Activated CD8-positive, alpha-beta T cell treated with anti-CD3 and anti-CD28 coated beads for 36 hours (primary cell): ENCODE data around the gene NMT2. TPM values are rescaled to one million over a fixed set of nuclear protein-coding genes. Genes with fewer than 3 reads are reported as not detected.

Experiments
- ATAC-seq: fragments of 200-7000 bp; cut with Tn5 transposase; one replicate; pipeline ENCODE4 v1.10.0; 2021; ENCODE audit warnings: mild to moderate bottlenecking, moderate library complexity
- CTCF ChIA-PET: fragments of 350-600 bp; sonication (Branson Sonifier 250); formaldehyde crosslinking; loops from one replicate; lab custom pipeline; 2021; ENCODE audit warnings: antibody characterized with exemption; lab: Charles Lee
- POLR2A ChIA-PET: fragments of 350-600 bp; sonication (Branson Sonifier 250); formaldehyde crosslinking; loops from one replicate; lab custom pipeline; 2021; ENCODE audit warnings: antibody characterized with exemption; lab: Charles Lee
- DNase-seq: peaks from one replicate; pipeline ENCODE4 v3.0.0-alpha.2; 2020
- H3K27ac Mint-ChIP-seq: one replicate; pipeline ENCODE4 v1.8.0; 2021; ENCODE audit warnings: mild to moderate bottlenecking, mixed read lengths
- H3K27me3 Mint-ChIP-seq: one replicate; pipeline ENCODE4 v1.8.0; 2021; ENCODE audit warnings: mixed read lengths
- H3K36me3 Mint-ChIP-seq: one replicate; pipeline ENCODE4 v1.8.0; 2021; ENCODE audit warnings: low read depth, mixed read lengths
- H3K4me1 Mint-ChIP-seq: one replicate; pipeline ENCODE4 v1.8.0; 2021; ENCODE audit warnings: low read depth, mixed read lengths
- H3K4me3 Mint-ChIP-seq: one replicate; pipeline ENCODE4 v1.8.0; 2021; ENCODE audit warnings: mild to moderate bottlenecking, moderate library complexity, mixed read lengths
- H3K9me3 Mint-ChIP-seq: one replicate; pipeline ENCODE4 v1.8.0; 2021; ENCODE audit warnings: mixed read lengths
- intact Hi-C: fragments of 100-400 bp; cut with micrococcal nuclease; formaldehyde crosslinking; loops from one replicate; pipeline ENCODE4 v1.10.0; 2022
- total RNA-seq, 2 experiments: library from RNA; stranded (reverse); gene quantifications; one replicate each; pipeline ENCODE4 v1.2.3, GENCODE V29; 2021
- TF ChIP-seq, protein P1 (sequence below): fragments of 200-600 bp; IDR thresholded peaks from one replicate; pipeline ENCODE4 v1.8.0; 2022; ENCODE audit warnings: antibody characterized with exemption, mild to moderate bottlenecking

The NMT2 gene
- total RNA-seq, 2 experiments from 2014 or later, result 15.9 to 16.2 TPM

DNA sequence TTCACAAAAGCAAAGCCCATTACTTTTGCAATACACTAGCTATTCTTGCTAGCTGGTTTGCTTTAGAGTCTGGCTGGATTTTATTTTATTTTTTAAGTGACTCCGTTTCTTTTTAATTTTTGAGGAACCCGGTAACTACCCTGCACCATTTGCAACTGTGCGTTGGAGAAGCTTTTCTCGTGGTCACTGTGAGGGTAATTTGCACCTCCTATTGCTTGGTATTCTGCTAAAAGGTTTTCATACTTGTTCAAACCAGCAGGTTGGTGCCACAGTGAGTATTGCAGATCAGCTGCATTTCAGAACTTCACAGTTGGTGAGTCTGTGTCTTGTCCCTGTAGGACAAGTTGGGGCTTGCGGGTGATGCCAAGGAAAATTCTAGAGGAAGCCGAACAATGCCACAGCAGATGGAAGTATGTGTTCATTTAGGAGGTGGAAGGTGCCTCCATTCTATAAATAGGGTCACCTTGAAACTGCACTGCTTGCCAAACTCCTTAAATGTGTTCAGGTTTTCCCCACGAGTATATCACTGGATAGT lies 3.9 kb upstream of the NMT2 start:
- Mint-ChIP-seq H3K27me3 (no peaks in the 10 kb centered on the region), H3K4me3 (no peak overlapping the region), H3K27ac (no peak overlapping the region), H3K4me1 (peaks cover 27% of the 10 kb centered on the region), H3K36me3 (no peaks in the 10 kb centered on the region), H3K9me3 (no peaks in the 10 kb centered on the region)
- no peak for DNase-seq
- TF ChIP-seq, protein P1, sequence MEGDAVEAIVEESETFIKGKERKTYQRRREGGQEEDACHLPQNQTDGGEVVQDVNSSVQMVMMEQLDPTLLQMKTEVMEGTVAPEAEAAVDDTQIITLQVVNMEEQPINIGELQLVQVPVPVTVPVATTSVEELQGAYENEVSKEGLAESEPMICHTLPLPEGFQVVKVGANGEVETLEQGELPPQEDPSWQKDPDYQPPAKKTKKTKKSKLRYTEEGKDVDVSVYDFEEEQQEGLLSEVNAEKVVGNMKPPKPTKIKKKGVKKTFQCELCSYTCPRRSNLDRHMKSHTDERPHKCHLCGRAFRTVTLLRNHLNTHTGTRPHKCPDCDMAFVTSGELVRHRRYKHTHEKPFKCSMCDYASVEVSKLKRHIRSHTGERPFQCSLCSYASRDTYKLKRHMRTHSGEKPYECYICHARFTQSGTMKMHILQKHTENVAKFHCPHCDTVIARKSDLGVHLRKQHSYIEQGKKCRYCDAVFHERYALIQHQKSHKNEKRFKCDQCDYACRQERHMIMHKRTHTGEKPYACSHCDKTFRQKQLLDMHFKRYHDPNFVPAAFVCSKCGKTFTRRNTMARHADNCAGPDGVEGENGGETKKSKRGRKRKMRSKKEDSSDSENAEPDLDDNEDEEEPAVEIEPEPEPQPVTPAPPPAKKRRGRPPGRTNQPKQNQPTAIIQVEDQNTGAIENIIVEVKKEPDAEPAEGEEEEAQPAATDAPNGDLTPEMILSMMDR, result no peak
- intact Hi-C loops, result loop anchor here (5.0 kb wide), 1 partner anchor 35 kb away; no protein-coding TSS in a partner anchor
- ChIA-PET CTCF (interaction anchor here (0.7 to 1.4 kb wide), 3 partner anchors 37 to 198 kb away, joined by 3 read pairs; partner anchors contain the start of gene FAM171A1), POLR2A (interaction anchor here (0.8 kb wide), 1 partner anchor 9 kb away, joined by 3 read pairs; no protein-coding TSS in a partner anchor)
- no peak for ATAC-seq

DNA sequence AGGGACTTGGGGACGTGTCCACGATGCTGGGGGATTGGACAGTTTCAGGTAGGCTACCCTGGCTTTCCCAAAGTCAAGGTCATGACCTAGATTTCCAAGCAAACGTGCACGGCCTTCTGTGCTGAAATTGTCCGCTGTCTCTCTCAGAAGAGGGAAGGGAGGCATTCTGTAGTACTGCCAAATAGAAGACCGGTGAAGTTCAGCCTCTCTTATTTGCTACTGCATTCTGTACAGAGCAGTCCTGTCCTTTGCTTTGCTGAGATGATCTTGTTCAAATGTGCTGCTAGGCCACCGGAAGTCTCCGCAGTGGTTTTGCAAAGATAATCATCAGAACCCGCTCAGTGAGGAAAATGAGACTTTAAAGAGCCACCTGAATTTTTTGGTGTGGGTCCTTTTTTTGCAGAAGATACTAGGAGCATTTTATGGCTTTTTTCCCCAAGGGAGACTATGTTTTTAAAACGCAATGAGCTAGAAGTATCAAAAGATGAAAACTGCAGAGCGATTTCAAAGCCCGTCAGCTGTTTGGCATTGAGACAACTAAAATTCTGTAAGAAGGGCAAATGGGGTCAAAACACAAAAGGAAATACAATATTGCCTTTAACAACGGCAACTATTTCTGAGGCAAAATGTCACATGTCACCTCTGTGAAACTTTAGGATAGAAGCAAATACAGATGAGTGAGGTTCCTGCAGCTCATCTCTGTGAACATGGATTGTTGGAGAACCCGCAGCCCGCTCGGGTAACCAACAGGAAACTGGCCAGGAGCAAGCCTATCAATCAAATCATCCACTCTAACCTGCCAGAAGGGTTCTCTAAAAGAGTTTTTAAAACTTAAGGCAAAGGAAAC lies 1.3 kb upstream of the NMT2 start:
- CTCF ChIA-PET, result interaction anchor here (1.1 kb wide), 2 partner anchors 20 to 64 kb away, joined by 3 read pairs; no protein-coding TSS in a partner anchor
- no peaks in the 10 kb centered on the region for H3K36me3 Mint-ChIP-seq
- TF ChIP-seq, protein P1, result no peak
- H3K9me3 Mint-ChIP-seq, result no peaks in the 10 kb centered on the region
- POLR2A ChIA-PET, result interaction anchor here (0.7 to 1.4 kb wide), 5 partner anchors 9 to 72 kb away, joined by 3 to 4 read pairs (median 3); partner anchors contain the start of gene RPP38
- H3K27me3 Mint-ChIP-seq, result no peaks in the 10 kb centered on the region
- peak; percentile 73 for DNase-seq
- intact Hi-C loops, result loop anchor here (5.0 kb wide), 1 partner anchor 38 kb away; no protein-coding TSS in a partner anchor
- peak overlapping the region; percentile 77 for H3K27ac Mint-ChIP-seq
- peak overlapping the region; percentile 57 for H3K4me3 Mint-ChIP-seq
- H3K4me1 Mint-ChIP-seq, result peaks cover 38% of the 10 kb centered on the region
- ATAC-seq, result peak; percentile 7

DNA sequence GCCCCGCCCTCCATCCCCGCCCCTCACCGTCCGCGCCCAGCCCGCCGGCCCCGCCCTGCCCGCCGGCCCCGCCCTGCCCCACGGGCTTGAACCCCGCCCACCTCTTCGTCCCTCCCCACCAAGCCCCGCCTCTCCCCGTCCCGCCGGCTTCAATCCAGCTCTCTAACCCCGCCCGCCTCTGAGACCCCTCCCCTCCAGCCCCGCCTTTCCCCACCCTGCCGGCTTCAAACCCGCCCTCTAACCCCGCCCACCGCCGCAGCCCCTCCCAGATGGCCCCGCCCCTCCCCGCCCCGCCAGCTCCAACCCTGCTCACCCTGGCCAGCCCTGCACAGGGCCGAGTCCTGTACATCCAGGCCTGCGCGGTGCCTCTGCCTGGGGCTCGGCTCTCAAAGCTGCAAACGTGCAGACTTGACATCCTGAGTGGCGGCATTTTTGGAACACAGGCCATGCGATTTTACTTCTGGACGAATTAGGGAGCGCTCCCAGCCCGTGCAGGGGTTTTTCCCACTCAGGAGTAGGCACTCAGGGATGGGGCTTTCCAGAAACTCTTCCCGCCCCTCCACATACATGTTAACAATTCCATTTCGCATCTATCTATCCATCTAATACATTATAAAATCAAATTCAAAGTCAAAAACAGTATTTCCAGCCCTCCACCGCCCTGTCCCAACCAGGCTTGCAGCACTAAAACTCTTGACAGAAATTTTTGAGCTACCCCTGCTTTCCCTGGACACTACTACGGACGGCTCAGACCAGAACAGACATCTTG lies 477 bp upstream of the NMT2 start:
- Mint-ChIP-seq H3K4me1 (peaks cover 43% of the 10 kb centered on the region), H3K9me3 (no peaks in the 10 kb centered on the region), H3K4me3 (peak overlapping the region; percentile 57), H3K27ac (peak overlapping the region; percentile 77), H3K27me3 (no peaks in the 10 kb centered on the region), H3K36me3 (peaks cover 4% of the 10 kb centered on the region)
- DNase-seq, result peak; percentile 98
- peak; percentile 90 for ATAC-seq
- TF ChIP-seq, protein P1, result no peak
- CTCF ChIA-PET, result interaction anchor here (0.6 to 2.5 kb wide), 5 partner anchors 21 to 64 kb away, joined by 3 to 11 read pairs (median 3); no protein-coding TSS in a partner anchor
- POLR2A ChIA-PET, result interaction anchor here (0.7 to 1.4 kb wide), 3 partner anchors 12 to 72 kb away, joined by 3 to 4 read pairs (median 3); partner anchors contain the start of gene RPP38
- intact Hi-C loops, result no loop called here

DNA sequence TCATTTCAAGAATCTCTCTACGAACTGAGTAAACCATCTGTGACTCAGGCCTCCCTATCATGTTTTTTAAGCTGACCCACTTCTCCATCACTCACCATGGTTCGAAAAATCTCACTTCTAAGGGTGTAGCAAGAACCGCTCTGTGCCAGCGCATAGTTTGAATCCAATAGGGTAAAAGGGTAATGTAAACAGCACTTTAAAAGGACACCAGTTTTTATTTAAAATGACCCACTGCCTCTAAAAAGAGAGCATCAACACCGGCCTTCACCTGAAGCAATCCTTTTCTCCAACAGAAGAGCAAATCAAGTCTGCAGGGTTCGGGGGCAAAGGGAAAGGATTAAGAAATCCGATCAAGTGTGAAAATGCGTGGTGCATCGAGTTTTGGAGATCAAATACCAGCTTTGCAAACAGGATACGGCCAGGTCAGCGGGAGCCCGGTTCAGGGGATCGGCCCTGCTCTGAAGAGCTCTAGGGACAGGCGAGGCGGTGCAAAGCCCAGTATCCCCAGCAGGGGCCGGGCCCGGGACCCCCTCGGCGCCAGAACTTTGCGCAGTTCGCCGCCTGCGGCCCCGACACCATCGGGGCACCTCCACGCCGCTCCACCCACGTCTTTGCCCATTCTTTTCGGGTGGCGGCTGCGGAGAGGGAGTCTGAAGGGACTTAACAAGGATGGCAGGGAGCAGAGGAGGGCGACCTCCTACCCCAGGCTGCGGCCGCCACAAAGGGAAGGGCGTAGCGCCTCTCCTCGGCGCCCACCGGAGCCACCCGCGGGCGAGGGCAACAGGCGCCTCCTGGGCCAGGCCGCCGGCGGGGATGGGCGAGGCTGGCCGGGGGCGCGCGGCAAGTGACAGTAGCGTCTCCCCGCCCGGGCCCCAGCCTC lies 842 bp downstream of the NMT2 start:
- Mint-ChIP-seq H3K27ac (peak overlapping the region; percentile 73), H3K27me3 (no peaks in the 10 kb centered on the region), H3K4me1 (peaks cover 48% of the 10 kb centered on the region), H3K9me3 (no peaks in the 10 kb centered on the region), H3K36me3 (peaks cover 4% of the 10 kb centered on the region), H3K4me3 (peak overlapping the region; percentile 80)
- POLR2A ChIA-PET, result interaction anchor here (0.6 to 1.7 kb wide), 3 partner anchors 18 to 1267 kb away, joined by 3 to 6 read pairs (median 4); no protein-coding TSS in a partner anchor
- ATAC-seq (peak; percentile 17), DNase-seq (peak; percentile 62)
- CTCF ChIA-PET, result interaction anchor here (0.6 to 2.5 kb wide), 11 partner anchors 19 to 209 kb away, joined by 3 to 12 read pairs (median 3); partner anchors contain the start of gene MEIG1
- TF ChIP-seq, protein P1, result peak; percentile 42
- intact Hi-C loops, result no loop called here
